Muscle layer of colon (tissue), 2 donors: ENCODE results near the gene LSG1.

Experiments
- H3K27ac ChIP-seq: one replicate; pipeline ENCODE4 v1.7.0; 2013; ENCODE audit warnings: low read depth, mild to moderate bottlenecking, low read length, moderate library complexity
- H3K27me3 ChIP-seq, 2 donors: one replicate each; pipeline ENCODE4 v1.7.0; 2013; ENCODE audit warnings: low read length in 2 of 2, mild to moderate bottlenecking in 2 of 2; ENCODE audit not compliant: insufficient read depth in 2 of 2, control insufficient read depth in 1 of 2
- H3K36me3 ChIP-seq: one replicate; pipeline ENCODE4 v1.7.0; 2013; ENCODE audit warnings: mild to moderate bottlenecking, low read length; ENCODE audit not compliant: insufficient read depth
- H3K4me1 ChIP-seq: one replicate; pipeline ENCODE4 v1.7.0; 2013; ENCODE audit warnings: mild to moderate bottlenecking, low read length; ENCODE audit not compliant: insufficient read depth
- H3K4me3 ChIP-seq, 2 donors: one replicate each; pipeline ENCODE4 v1.7.0; 2013; ENCODE audit warnings: low read length in 2 of 2, low read depth in 1 of 2, mild to moderate bottlenecking in 1 of 2, moderate library complexity in 1 of 2
- H3K9ac ChIP-seq: one replicate; pipeline ENCODE4 v1.7.0; 2013; ENCODE audit warnings: low read length
- H3K9me3 ChIP-seq: one replicate; pipeline ENCODE4 v1.7.0; 2013; ENCODE audit warnings: mild to moderate bottlenecking, low read length
- donor health status: abdominal sarcoma.
- donor health status: Adenocarcinoma of cecum.

Gene LSG1

GRCh38 chr3:194623449-194624290 lies 48.3 kb downstream of the LSG1 start:
- no peaks in the 10 kb centered on the region for H3K9me3 ChIP-seq
- H3K4me3 ChIP-seq: no peak overlapping the region
- peaks cover 4% of the 10 kb centered on the region for H3K36me3 ChIP-seq

GRCh38 chr3:194622621-194623340 lies 49.2 kb downstream of the LSG1 start:
- Histone ChIP-seq H3K36me3 (peaks cover 4% of the 10 kb centered on the region), H3K9ac (no peak overlapping the region), H3K27ac (no peak overlapping the region), H3K27me3 (no peaks in the 10 kb centered on the region), H3K9me3 (no peaks in the 10 kb centered on the region), H3K4me3 (no peak overlapping the region), H3K4me1 (no peaks in the 10 kb centered on the region)

More at GRCh38 chr3:194623449-194624290, 48.3 kb downstream of the LSG1 start:
- Histone ChIP-seq H3K27me3 (no peaks in the 10 kb centered on the region), H3K9ac (no peak overlapping the region), H3K27ac (no peak overlapping the region), H3K4me1 (no peaks in the 10 kb centered on the region)

- Histone ChIP-seq H3K27me3 (no peaks in the 10 kb centered on the region), H3K4me3 (no peak overlapping the region), H3K4me1 (no peaks in the 10 kb centered on the region), H3K27ac (no peak overlapping the region), H3K9ac (no peak overlapping the region), H3K36me3 (peaks cover 4% of the 10 kb centered on the region), H3K9me3 (no peaks in the 10 kb centered on the region)
Measured at GRCh38 chr3:194621947-194622346, 50.0 kb downstream of the LSG1 start.

GRCh38 chr3:194620196-194620595 lies 51.8 kb downstream of the LSG1 start:
- Histone ChIP-seq H3K27me3 (no peaks in the 10 kb centered on the region), H3K36me3 (no peaks in the 10 kb centered on the region), H3K9me3 (no peaks in the 10 kb centered on the region), H3K9ac (no peak overlapping the region), H3K4me1 (no peaks in the 10 kb centered on the region), H3K4me3 (no peak overlapping the region), H3K27ac (no peak overlapping the region)

- Histone ChIP-seq H3K4me1 (no peaks in the 10 kb centered on the region), H3K9ac (no peak overlapping the region), H3K36me3 (no peaks in the 10 kb centered on the region), H3K4me3 (no peak overlapping the region), H3K27me3 (no peaks in the 10 kb centered on the region), H3K27ac (no peak overlapping the region), H3K9me3 (no peaks in the 10 kb centered on the region)
Measured at GRCh38 chr3:194619741-194620140, 52.2 kb downstream of the LSG1 start.

- no peak overlapping the region for H3K9ac ChIP-seq
- no peaks in the 10 kb centered on the region for H3K4me1 ChIP-seq
- no peaks in the 10 kb centered on the region for H3K36me3 ChIP-seq
- no peaks in the 10 kb centered on the region for H3K27me3 ChIP-seq
- H3K9me3 ChIP-seq: no peaks in the 10 kb centered on the region
- H3K4me3 ChIP-seq: no peak overlapping the region
- H3K27ac ChIP-seq: no peak overlapping the region
Measured at GRCh38 chr3:194618858-194619608, 53.0 kb downstream of the LSG1 start.

GRCh38 chr3:194617827-194618226 lies 54.2 kb downstream of the LSG1 start:
- Histone ChIP-seq H3K9ac (no peak overlapping the region), H3K4me1 (no peaks in the 10 kb centered on the region), H3K27me3 (no peaks in the 10 kb centered on the region), H3K36me3 (no peaks in the 10 kb centered on the region), H3K27ac (no peak overlapping the region), H3K4me3 (no peak overlapping the region), H3K9me3 (no peaks in the 10 kb centered on the region)

GRCh38 chr3:194617143-194617671 lies 54.8 kb downstream of the LSG1 start:
- Histone ChIP-seq H3K27me3 (no peaks in the 10 kb centered on the region), H3K9ac (no peak overlapping the region), H3K36me3 (no peaks in the 10 kb centered on the region), H3K9me3 (no peaks in the 10 kb centered on the region), H3K27ac (no peak overlapping the region), H3K4me1 (no peaks in the 10 kb centered on the region), H3K4me3 (no peak overlapping the region)

GRCh38 chr3:194615226-194615625 lies 56.8 kb downstream of the LSG1 start:
- Histone ChIP-seq H3K4me3 (no peak overlapping the region), H3K9ac (no peak overlapping the region), H3K27me3 (no peaks in the 10 kb centered on the region), H3K27ac (no peak overlapping the region), H3K36me3 (no peaks in the 10 kb centered on the region), H3K9me3 (no peaks in the 10 kb centered on the region), H3K4me1 (no peaks in the 10 kb centered on the region)

- no peaks in the 10 kb centered on the region for H3K4me1 ChIP-seq
- no peak overlapping the region for H3K9ac ChIP-seq
- H3K36me3 ChIP-seq: no peaks in the 10 kb centered on the region
- H3K9me3 ChIP-seq: no peaks in the 10 kb centered on the region
- no peak overlapping the region for H3K27ac ChIP-seq
- H3K4me3 ChIP-seq: no peak overlapping the region
- no peaks in the 10 kb centered on the region for H3K27me3 ChIP-seq
Measured at GRCh38 chr3:194612221-194612620, 59.8 kb downstream of the LSG1 start.

- Histone ChIP-seq H3K4me1 (no peaks in the 10 kb centered on the region), H3K36me3 (no peaks in the 10 kb centered on the region), H3K27me3 (no peaks in the 10 kb centered on the region), H3K9me3 (no peaks in the 10 kb centered on the region), H3K9ac (no peak overlapping the region), H3K4me3 (no peak overlapping the region), H3K27ac (no peak overlapping the region)
Measured at GRCh38 chr3:194610689-194611088, 61.3 kb downstream of the LSG1 start.
